GM23338 (cell line): ENCODE results near the gene TFF1. TPM values are rescaled to one million over a fixed set of nuclear protein-coding genes. Genes with fewer than 3 reads are reported as not detected.

Experiments
- ATAC-seq: fragments of 200-7000 bp; cut with Tn5 transposase; 3 replicates; pipeline ENCODE4 v1.9.1; 2020
- DNase-seq: peaks from one replicate; pipeline ENCODE4 v3.0.0-alpha.2; 2015; ENCODE audit warnings: low spot score
- H2AFZ ChIP-seq: fragments of 200-600 bp; sonication (generic); 2 replicates; pipeline ENCODE4 v1.8.0; 2016; ENCODE audit warnings: antibody characterized with exemption, mild to moderate bottlenecking, moderate library complexity
- H3F3A ChIP-seq: fragments of 200-600 bp; sonication (generic); replicated peaks from 2 replicates; pipeline ENCODE4 v1.8.0; 2017; ENCODE audit warnings: antibody characterized with exemption, mixed run types, low read depth
- H3K27ac ChIP-seq: fragments of 200-600 bp; sonication (generic); 2 replicates; pipeline ENCODE4 v1.6.1; 2016; ENCODE audit warnings: low read depth
- H3K27me3 ChIP-seq: fragments of 200-600 bp; sonication (generic); 2 replicates; pipeline ENCODE4 v1.8.0; 2016; ENCODE audit warnings: mild to moderate bottlenecking, mixed run types, moderate library complexity; ENCODE audit not compliant: insufficient read depth
- H3K36me3 ChIP-seq: fragments of 200-600 bp; sonication (generic); 2 replicates; pipeline ENCODE4 v1.8.0; 2016; ENCODE audit warnings: mild to moderate bottlenecking; ENCODE audit not compliant: insufficient read depth
- H3K4me1 ChIP-seq: fragments of 200-600 bp; sonication (generic); 2 replicates; pipeline ENCODE4 v1.8.0; 2016; ENCODE audit warnings: mild to moderate bottlenecking, moderate library complexity; ENCODE audit not compliant: insufficient read depth
- H3K4me2 ChIP-seq: fragments of 200-600 bp; sonication (generic); 2 replicates; pipeline ENCODE4 v1.7.1; 2017; ENCODE audit warnings: mixed run types
- H3K4me3 ChIP-seq: fragments of 200-600 bp; sonication (generic); 2 replicates; pipeline ENCODE4 v1.6.1; 2016; ENCODE audit warnings: mixed run types
- H3K79me2 ChIP-seq: fragments of 200-600 bp; sonication (generic); replicated peaks from 2 replicates; pipeline ENCODE4 v1.8.0; 2017; ENCODE audit warnings: mild to moderate bottlenecking; ENCODE audit not compliant: insufficient read depth
- H3K9me2 ChIP-seq: fragments of 200-600 bp; sonication (generic); 2 replicates; pipeline ENCODE4 v1.8.0; 2017; ENCODE audit not compliant: insufficient read depth
- H4K20me1 ChIP-seq: fragments of 200-600 bp; sonication (generic); replicated peaks from 2 replicates; pipeline ENCODE4 v1.8.0; 2017; ENCODE audit warnings: mild to moderate bottlenecking; ENCODE audit not compliant: insufficient read depth
- H3K27ac Mint-ChIP-seq: 2 replicates; pipeline ENCODE4 v1.8.0; 2020; ENCODE audit warnings: inconsistent platforms, mild to moderate bottlenecking, moderate library complexity, mixed read lengths
- H3K27me3 Mint-ChIP-seq: 3 replicates; pipeline ENCODE4 v1.8.0; 2022; ENCODE audit warnings: low read depth, mild to moderate bottlenecking, moderate library complexity, mixed read lengths, inconsistent platforms; ENCODE audit not compliant: insufficient read depth, poor library complexity
- H3K36me3 Mint-ChIP-seq: 3 replicates; pipeline ENCODE4 v1.8.0; 2021; ENCODE audit warnings: low read depth, mild to moderate bottlenecking, inconsistent platforms, moderate library complexity, mixed read lengths
- H3K4me1 Mint-ChIP-seq: 3 replicates; pipeline ENCODE4 v1.8.0; 2020; ENCODE audit warnings: mild to moderate bottlenecking, inconsistent platforms, mixed read lengths
- H3K4me3 Mint-ChIP-seq: 3 replicates; pipeline ENCODE4 v1.8.0; 2021; ENCODE audit warnings: moderate library complexity, mild to moderate bottlenecking, inconsistent platforms, mixed read lengths
- H3K9me3 Mint-ChIP-seq: 3 replicates; pipeline ENCODE4 v1.8.0; 2020; ENCODE audit warnings: moderate library complexity, mild to moderate bottlenecking, inconsistent platforms, mixed read lengths
- CREB1 ChIP-seq: fragments of 250-450 bp; sonication (Bioruptor Pico); IDR thresholded peaks from 2 replicates; pipeline ENCODE4 v1.5.0; 2020; ENCODE audit warnings: low read depth, mild to moderate bottlenecking, moderate library complexity
- EZH2phosphoT487 ChIP-seq: fragments of 200-600 bp; sonication (generic); IDR thresholded peaks from one replicate; pipeline ENCODE4 v1.8.1; 2018; ENCODE audit warnings: antibody characterized with exemption; ENCODE audit not compliant: unreplicated experiment
- JUNB ChIP-seq: IDR thresholded peaks from one replicate; pipeline ENCODE4 v1.6.1; 2016; ENCODE audit warnings: antibody characterized with exemption; ENCODE audit not compliant: unreplicated experiment
- NANOG ChIP-seq: IDR thresholded peaks from 2 replicates; pipeline ENCODE4 v1.6.1; 2016; ENCODE audit warnings: antibody characterized with exemption, borderline replicate concordance
- STAT1 ChIP-seq: IDR thresholded peaks from one replicate; pipeline ENCODE4 v1.6.1; 2016; ENCODE audit warnings: antibody characterized with exemption; ENCODE audit not compliant: unreplicated experiment
- ZNF114 ChIP-seq: fragments of 250-450 bp; sonication (Bioruptor Pico); IDR thresholded peaks from 2 replicates; pipeline ENCODE4 v1.5.0; 2020; ENCODE audit warnings: mild to moderate bottlenecking, moderate library complexity
- ZNF331 ChIP-seq: fragments of 250-450 bp; sonication (Bioruptor Pico); IDR thresholded peaks from 2 replicates; pipeline ENCODE4 v1.5.0; 2020; ENCODE audit warnings: low read depth, mild to moderate bottlenecking, moderate library complexity
- polyA plus RNA-seq: library from polyadenylated mRNA; unstranded; fragments of >200 nt; fragmentation: Nextera tagmentation; extraction: Ambion mirVana; gene quantifications from 2 replicates; pipeline ENCODE4 v1.2.1, GENCODE V29; 2016
- total RNA-seq: library from RNA; depleted of rRNA; stranded (reverse); fragments of >200 nt; shearing (Covaris generic); gene quantifications from 2 replicates; pipeline ENCODE4 v1.2.3, GENCODE V29; 2014
- TF ChIP-seq, protein P1 (sequence below): fragments of 250-450 bp; sonication (Bioruptor Pico); IDR thresholded peaks from 2 replicates; pipeline ENCODE4 v1.5.0; 2020; ENCODE audit warnings: mild to moderate bottlenecking, moderate library complexity
- TF ChIP-seq, protein P2 (sequence below), 2 experiments: fragments of 200-600 bp in 1 of 2; sonication (generic) in 1 of 2; conservative IDR thresholded peaks; 2 replicates each; pipeline versions ENCODE4 v1.5.1 to v1.6.1; 2016 to 2017; ENCODE audit warnings: antibody characterized with exemption in 2 of 2, low read depth in 2 of 2, mild to moderate bottlenecking in 2 of 2, moderate library complexity in 1 of 2
- TF ChIP-seq, protein P3 (sequence below): IDR thresholded peaks from 2 replicates; pipeline ENCODE4 v1.6.1; 2016; ENCODE audit warnings: antibody characterized with exemption

The TFF1 gene
- total and polyA plus RNA-seq, 2 experiments from 2014 or later, result not detected

DNA sequence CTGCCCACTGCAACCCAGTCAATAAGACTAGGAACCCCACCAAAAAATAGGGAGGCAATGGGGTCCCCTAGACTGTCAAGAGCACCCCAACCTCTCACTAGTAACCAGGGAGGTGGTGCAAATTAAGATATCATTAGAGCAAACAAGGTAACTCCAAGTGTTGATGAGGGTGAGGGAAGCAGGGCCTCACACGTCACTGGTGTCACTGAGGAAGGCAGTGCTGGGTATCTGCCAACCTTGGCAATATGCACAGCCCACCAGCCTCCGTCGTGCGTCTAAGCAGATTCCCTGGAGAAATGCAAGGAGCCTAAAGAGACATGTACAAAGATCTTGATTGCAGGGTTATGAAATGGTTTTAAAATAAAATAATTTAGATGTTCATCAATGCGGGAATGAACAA, 41.1 kb upstream of the TFF1 start (continued):
- TF ChIP-seq, protein P1, sequence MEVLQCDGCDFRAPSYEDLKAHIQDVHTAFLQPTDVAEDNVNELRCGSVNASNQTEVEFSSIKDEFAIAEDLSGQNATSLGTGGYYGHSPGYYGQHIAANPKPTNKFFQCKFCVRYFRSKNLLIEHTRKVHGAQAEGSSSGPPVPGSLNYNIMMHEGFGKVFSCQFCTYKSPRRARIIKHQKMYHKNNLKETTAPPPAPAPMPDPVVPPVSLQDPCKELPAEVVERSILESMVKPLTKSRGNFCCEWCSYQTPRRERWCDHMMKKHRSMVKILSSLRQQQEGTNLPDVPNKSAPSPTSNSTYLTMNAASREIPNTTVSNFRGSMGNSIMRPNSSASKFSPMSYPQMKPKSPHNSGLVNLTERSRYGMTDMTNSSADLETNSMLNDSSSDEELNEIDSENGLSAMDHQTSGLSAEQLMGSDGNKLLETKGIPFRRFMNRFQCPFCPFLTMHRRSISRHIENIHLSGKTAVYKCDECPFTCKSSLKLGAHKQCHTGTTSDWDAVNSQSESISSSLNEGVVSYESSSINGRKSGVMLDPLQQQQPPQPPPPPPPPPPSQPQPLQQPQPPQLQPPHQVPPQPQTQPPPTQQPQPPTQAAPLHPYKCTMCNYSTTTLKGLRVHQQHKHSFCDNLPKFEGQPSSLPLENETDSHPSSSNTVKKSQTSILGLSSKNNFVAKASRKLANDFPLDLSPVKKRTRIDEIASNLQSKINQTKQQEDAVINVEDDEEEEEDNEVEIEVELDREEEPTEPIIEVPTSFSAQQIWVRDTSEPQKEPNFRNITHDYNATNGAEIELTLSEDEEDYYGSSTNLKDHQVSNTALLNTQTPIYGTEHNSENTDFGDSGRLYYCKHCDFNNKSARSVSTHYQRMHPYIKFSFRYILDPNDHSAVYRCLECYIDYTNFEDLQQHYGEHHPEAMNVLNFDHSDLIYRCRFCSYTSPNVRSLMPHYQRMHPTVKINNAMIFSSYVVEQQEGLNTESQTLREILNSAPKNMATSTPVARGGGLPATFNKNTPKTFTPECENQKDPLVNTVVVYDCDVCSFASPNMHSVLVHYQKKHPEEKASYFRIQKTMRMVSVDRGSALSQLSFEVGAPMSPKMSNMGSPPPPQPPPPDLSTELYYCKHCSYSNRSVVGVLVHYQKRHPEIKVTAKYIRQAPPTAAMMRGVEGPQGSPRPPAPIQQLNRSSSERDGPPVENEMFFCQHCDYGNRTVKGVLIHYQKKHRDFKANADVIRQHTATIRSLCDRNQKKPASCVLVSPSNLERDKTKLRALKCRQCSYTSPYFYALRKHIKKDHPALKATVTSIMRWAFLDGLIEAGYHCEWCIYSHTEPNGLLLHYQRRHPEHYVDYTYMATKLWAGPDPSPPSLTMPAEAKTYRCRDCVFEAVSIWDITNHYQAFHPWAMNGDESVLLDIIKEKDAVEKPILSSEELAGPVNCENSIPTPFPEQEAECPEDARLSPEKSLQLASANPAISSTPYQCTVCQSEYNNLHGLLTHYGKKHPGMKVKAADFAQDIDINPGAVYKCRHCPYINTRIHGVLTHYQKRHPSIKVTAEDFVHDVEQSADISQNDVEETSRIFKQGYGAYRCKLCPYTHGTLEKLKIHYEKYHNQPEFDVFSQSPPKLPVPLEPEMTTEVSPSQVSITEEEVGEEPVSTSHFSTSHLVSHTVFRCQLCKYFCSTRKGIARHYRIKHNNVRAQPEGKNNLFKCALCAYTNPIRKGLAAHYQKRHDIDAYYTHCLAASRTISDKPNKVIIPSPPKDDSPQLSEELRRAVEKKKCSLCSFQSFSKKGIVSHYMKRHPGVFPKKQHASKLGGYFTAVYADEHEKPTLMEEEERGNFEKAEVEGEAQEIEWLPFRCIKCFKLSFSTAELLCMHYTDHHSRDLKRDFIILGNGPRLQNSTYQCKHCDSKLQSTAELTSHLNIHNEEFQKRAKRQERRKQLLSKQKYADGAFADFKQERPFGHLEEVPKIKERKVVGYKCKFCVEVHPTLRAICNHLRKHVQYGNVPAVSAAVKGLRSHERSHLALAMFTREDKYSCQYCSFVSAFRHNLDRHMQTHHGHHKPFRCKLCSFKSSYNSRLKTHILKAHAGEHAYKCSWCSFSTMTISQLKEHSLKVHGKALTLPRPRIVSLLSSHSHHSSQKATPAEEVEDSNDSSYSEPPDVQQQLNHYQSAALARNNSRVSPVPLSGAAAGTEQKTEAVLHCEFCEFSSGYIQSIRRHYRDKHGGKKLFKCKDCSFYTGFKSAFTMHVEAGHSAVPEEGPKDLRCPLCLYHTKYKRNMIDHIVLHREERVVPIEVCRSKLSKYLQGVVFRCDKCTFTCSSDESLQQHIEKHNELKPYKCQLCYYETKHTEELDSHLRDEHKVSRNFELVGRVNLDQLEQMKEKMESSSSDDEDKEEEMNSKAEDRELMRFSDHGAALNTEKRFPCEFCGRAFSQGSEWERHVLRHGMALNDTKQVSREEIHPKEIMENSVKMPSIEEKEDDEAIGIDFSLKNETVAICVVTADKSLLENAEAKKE, result no peak
- TF ChIP-seq STAT1, result no peak

DNA sequence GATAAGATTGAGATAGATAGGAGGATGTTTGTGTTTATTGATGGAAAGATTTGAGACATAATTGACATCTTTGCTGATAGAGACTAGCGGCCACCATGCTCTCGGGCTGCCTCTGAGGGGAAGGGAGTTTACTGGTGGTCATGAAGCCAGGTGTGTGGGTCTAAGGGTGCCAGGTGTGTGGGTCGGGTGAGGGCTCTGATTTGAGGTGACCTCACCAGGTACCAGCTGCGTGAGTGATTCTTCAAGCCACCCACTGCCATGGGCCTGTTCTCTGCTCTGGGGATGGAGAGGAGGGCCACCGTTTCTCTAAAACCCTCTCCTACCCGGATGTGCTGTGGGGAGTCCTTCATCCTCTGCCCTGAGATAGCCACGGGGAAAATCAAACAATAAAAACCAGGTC, 40.5 kb upstream of the TFF1 start:
- Mint-ChIP-seq H3K9me3 (peaks cover 2% of the 10 kb centered on the region; the same call in 1 of the 3 replicates), H3K36me3 (no peaks in the 10 kb centered on the region; the same call in 2 of the 3 replicates), H3K27ac (no peak overlapping the region)

DNA sequence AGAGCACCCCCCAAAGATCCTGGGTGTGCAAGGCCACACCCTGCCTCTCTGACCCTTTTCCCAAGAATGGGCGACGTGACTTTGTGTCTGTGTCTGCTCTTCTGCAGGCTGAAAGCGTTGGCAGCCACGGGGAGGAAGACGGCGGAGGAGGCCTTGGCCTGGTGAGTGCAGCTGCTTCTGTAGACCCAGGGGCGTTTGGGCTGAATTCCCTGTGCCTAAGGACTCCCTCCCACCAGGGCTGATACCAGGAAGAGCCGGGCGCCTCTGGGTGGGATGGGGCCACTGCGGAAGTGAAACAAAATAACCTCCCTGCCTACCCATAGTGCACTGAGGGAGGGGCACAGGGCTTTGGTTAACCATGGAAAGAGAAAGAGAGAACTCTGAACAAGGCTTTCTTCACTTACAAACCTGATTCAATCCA, 39.9 kb upstream of the TFF1 start:
- Histone ChIP-seq H3K4me1 (no peaks in the 10 kb centered on the region), H3K27ac (no peak overlapping the region), H3K4me3 (no peak overlapping the region), H3K9me2 (no peaks in the 10 kb centered on the region), H3K4me2 (no peak overlapping the region), H3K79me2 (no peaks in the 10 kb centered on the region), H3K27me3 (no peaks in the 10 kb centered on the region), H4K20me1 (no peaks in the 10 kb centered on the region), H3K36me3 (no peaks in the 10 kb centered on the region), H3F3A (no peaks in the 10 kb centered on the region), H2AFZ (no peak overlapping the region)
- no peak overlapping the region for H3K27ac Mint-ChIP-seq
- DNase-seq (no peak), ATAC-seq (no peak)
- H3K36me3 Mint-ChIP-seq, result no peaks in the 10 kb centered on the region; the same call in 1 of the 3 replicates
- H3K9me3 Mint-ChIP-seq, result peaks cover 5% of the 10 kb centered on the region; the same call in 1 of the 3 replicates
- peaks cover 1% of the 10 kb centered on the region for H3K27me3 Mint-ChIP-seq
- no peak overlapping the region for H3K4me3 Mint-ChIP-seq
- H3K4me1 Mint-ChIP-seq, result peaks cover 7% of the 10 kb centered on the region; the same call in 2 of the 3 replicates
- no peak for TF ChIP-seq NANOG
- TF ChIP-seq ZNF331 (CRISPR knock-in tag), result no peak
- no peak for TF ChIP-seq EZH2phosphoT487
- no peak for TF ChIP-seq JUNB
- no peak for TF ChIP-seq CREB1
- TF ChIP-seq ZNF114 (CRISPR knock-in tag), result no peak
- TF ChIP-seq, protein P2, sequence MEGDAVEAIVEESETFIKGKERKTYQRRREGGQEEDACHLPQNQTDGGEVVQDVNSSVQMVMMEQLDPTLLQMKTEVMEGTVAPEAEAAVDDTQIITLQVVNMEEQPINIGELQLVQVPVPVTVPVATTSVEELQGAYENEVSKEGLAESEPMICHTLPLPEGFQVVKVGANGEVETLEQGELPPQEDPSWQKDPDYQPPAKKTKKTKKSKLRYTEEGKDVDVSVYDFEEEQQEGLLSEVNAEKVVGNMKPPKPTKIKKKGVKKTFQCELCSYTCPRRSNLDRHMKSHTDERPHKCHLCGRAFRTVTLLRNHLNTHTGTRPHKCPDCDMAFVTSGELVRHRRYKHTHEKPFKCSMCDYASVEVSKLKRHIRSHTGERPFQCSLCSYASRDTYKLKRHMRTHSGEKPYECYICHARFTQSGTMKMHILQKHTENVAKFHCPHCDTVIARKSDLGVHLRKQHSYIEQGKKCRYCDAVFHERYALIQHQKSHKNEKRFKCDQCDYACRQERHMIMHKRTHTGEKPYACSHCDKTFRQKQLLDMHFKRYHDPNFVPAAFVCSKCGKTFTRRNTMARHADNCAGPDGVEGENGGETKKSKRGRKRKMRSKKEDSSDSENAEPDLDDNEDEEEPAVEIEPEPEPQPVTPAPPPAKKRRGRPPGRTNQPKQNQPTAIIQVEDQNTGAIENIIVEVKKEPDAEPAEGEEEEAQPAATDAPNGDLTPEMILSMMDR (conservative IDR thresholded peaks at IDR 0.05; ENCODE audit: low read depth in 2 of 2), result no peak
- TF ChIP-seq, protein P3, sequence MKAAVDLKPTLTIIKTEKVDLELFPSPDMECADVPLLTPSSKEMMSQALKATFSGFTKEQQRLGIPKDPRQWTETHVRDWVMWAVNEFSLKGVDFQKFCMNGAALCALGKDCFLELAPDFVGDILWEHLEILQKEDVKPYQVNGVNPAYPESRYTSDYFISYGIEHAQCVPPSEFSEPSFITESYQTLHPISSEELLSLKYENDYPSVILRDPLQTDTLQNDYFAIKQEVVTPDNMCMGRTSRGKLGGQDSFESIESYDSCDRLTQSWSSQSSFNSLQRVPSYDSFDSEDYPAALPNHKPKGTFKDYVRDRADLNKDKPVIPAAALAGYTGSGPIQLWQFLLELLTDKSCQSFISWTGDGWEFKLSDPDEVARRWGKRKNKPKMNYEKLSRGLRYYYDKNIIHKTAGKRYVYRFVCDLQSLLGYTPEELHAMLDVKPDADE, result no peak

More for the DNA sequence above, 40.5 kb upstream of the TFF1 start:
- no peaks in the 10 kb centered on the region for H3K36me3 ChIP-seq
- H3K27me3 Mint-ChIP-seq, result peaks cover 1% of the 10 kb centered on the region
- no peak overlapping the region for H2AFZ ChIP-seq
- H3K27me3 ChIP-seq, result no peaks in the 10 kb centered on the region
- no peak for DNase-seq
- ATAC-seq, result no peak
- no peak for TF ChIP-seq JUNB
- peaks cover 7% of the 10 kb centered on the region; the same call in 2 of the 3 replicates for H3K4me1 Mint-ChIP-seq
- H3K4me1 ChIP-seq, result no peaks in the 10 kb centered on the region
- H3K27ac ChIP-seq, result no peak overlapping the region
- H3K4me2 ChIP-seq, result no peak overlapping the region
- no peaks in the 10 kb centered on the region for H3K79me2 ChIP-seq
- H3K9me2 ChIP-seq, result no peaks in the 10 kb centered on the region
- no peaks in the 10 kb centered on the region for H4K20me1 ChIP-seq
- no peaks in the 10 kb centered on the region for H3F3A ChIP-seq
- H3K4me3 ChIP-seq, result no peak overlapping the region
- H3K4me3 Mint-ChIP-seq, result no peak overlapping the region
